Loucy (cell line): ENCODE measurements around the gene CD300A.

Experiments
- H2AFZ ChIP-seq: fragments of 200-600 bp; sonication (generic); 2 replicates; pipeline ENCODE4 v1.6.0; 2016; ENCODE audit warnings: antibody characterized with exemption, mild to moderate bottlenecking, low read length, moderate library complexity
- H3F3A ChIP-seq: fragments of 200-600 bp; 2 replicates; pipeline ENCODE4 v1.6.0; 2016; ENCODE audit warnings: antibody characterized with exemption, low read depth, mild to moderate bottlenecking
- H3K27me3 ChIP-seq: fragments of 200-600 bp; sonication (generic); 2 replicates; pipeline ENCODE4 v1.6.1; 2014; ENCODE audit warnings: low read length, mild to moderate bottlenecking; ENCODE audit not compliant: insufficient read depth, poor library complexity, severe bottlenecking
- H3K36me3 ChIP-seq: fragments of 200-600 bp; sonication (generic); 2 replicates; pipeline ENCODE4 v1.6.1; 2016; ENCODE audit warnings: low read length; ENCODE audit not compliant: insufficient read depth
- H3K4me1 ChIP-seq: fragments of 200-600 bp; sonication (generic); 2 replicates; pipeline ENCODE4 v1.5.1; 2014; ENCODE audit warnings: low read length, mild to moderate bottlenecking; ENCODE audit not compliant: insufficient read depth, poor library complexity, severe bottlenecking
- H3K4me2 ChIP-seq: fragments of 200-600 bp; sonication (generic); 2 replicates; pipeline ENCODE4 v1.6.0; 2014; ENCODE audit warnings: antibody characterized with exemption, low read length, low read depth, mild to moderate bottlenecking; ENCODE audit not compliant: poor library complexity, severe bottlenecking
- H3K4me3 ChIP-seq: fragments of 200-600 bp; sonication (generic); 2 replicates; pipeline ENCODE4 v1.5.1; 2014; ENCODE audit warnings: low read length, mild to moderate bottlenecking, mixed read lengths; ENCODE audit not compliant: poor library complexity, severe bottlenecking
- H3K79me2 ChIP-seq: fragments of 200-600 bp; sonication (generic); 2 replicates; pipeline ENCODE4 v1.6.1; 2014; ENCODE audit warnings: low read length; ENCODE audit not compliant: insufficient read depth
- H3K9ac ChIP-seq: fragments of 200-600 bp; sonication (generic); 2 replicates; pipeline ENCODE4 v1.6.0; 2014; ENCODE audit warnings: mild to moderate bottlenecking, low read depth, low read length, moderate library complexity; ENCODE audit not compliant: poor library complexity, severe bottlenecking
- H3K9me2 ChIP-seq: fragments of 200-600 bp; sonication (generic); replicated peaks from 2 replicates; pipeline ENCODE4 v1.6.1; 2016; ENCODE audit warnings: low read depth, low read length, mixed read lengths
- H3K9me3 ChIP-seq: fragments of 200-600 bp; sonication (generic); 2 replicates; pipeline ENCODE4 v1.6.1; 2014; ENCODE audit warnings: mild to moderate bottlenecking, antibody characterized with exemption, low read length, low read depth; ENCODE audit not compliant: insufficient read depth
- H4K20me1 ChIP-seq: fragments of 200-600 bp; sonication (generic); 2 replicates; pipeline ENCODE4 v1.6.0; 2014; ENCODE audit warnings: antibody characterized with exemption, low read length, mild to moderate bottlenecking; ENCODE audit not compliant: insufficient read depth, poor library complexity, severe bottlenecking
- CTCF ChIP-seq: fragments of 200-600 bp; sonication (generic); conservative IDR thresholded peaks from 2 replicates; pipeline ENCODE4 v1.5.1; 2014; ENCODE audit warnings: mild to moderate bottlenecking, antibody characterized with exemption, low read length
- EZH2phosphoT487 ChIP-seq: fragments of 200-600 bp; IDR thresholded peaks from 2 replicates; pipeline ENCODE4 v1.6.1; 2018; ENCODE audit warnings: antibody characterized with exemption, mild to moderate bottlenecking, moderate library complexity, borderline replicate concordance

Gene CD300A

GRCh38 chr17:74430385-74430705 lies 36.1 kb upstream of the CD300A start:
- no peaks in the 10 kb centered on the region for H3K9me3 ChIP-seq
- no peak overlapping the region for H3K4me2 ChIP-seq
- no peaks in the 10 kb centered on the region for H3K79me2 ChIP-seq
- no peak overlapping the region for H3K9ac ChIP-seq
- no peaks in the 10 kb centered on the region for H3K4me1 ChIP-seq
- no peaks in the 10 kb centered on the region for H3K9me2 ChIP-seq
- TF ChIP-seq EZH2phosphoT487 (no peak), CTCF (no peak)
- no peaks in the 10 kb centered on the region for H3K27me3 ChIP-seq
- no peak overlapping the region for H3K4me3 ChIP-seq
- H2AFZ ChIP-seq: no peak overlapping the region
- H4K20me1 ChIP-seq: no peaks in the 10 kb centered on the region
- no peaks in the 10 kb centered on the region for H3F3A ChIP-seq
- H3K36me3 ChIP-seq: no peaks in the 10 kb centered on the region

GRCh38 chr17:74430706-74431567 lies 35.5 kb upstream of the CD300A start:
- H2AFZ ChIP-seq: no peak overlapping the region
- no peaks in the 10 kb centered on the region for H3K4me1 ChIP-seq
- no peak overlapping the region for H3K9ac ChIP-seq
- H3K9me3 ChIP-seq: no peaks in the 10 kb centered on the region
- no peaks in the 10 kb centered on the region for H3F3A ChIP-seq
- no peak overlapping the region for H3K4me2 ChIP-seq
- no peaks in the 10 kb centered on the region for H4K20me1 ChIP-seq
- no peaks in the 10 kb centered on the region for H3K9me2 ChIP-seq
- no peaks in the 10 kb centered on the region for H3K79me2 ChIP-seq
- no peaks in the 10 kb centered on the region for H3K27me3 ChIP-seq
- H3K4me3 ChIP-seq: no peak overlapping the region
- TF ChIP-seq CTCF: no peak
- no peak for TF ChIP-seq EZH2phosphoT487
- no peaks in the 10 kb centered on the region for H3K36me3 ChIP-seq

- no peaks in the 10 kb centered on the region for H3K36me3 ChIP-seq
- no peak within 1 kb of the TSS for H3K4me3 ChIP-seq
- no peaks in the 10 kb centered on the region for H3K4me1 ChIP-seq
- no peaks in the 10 kb centered on the region for H3K27me3 ChIP-seq
- no peaks in the 10 kb centered on the region for H3F3A ChIP-seq
- no peaks in the 10 kb centered on the region for H3K79me2 ChIP-seq
- H2AFZ ChIP-seq: no peak within 1 kb of the TSS
- no peaks in the 10 kb centered on the region for H3K9me2 ChIP-seq
- no peaks in the 10 kb centered on the region for H3K9me3 ChIP-seq
- no peaks in the 10 kb centered on the region for H4K20me1 ChIP-seq
- no peak within 1 kb of the TSS for H3K4me2 ChIP-seq
- no peak within 1 kb of the TSS for H3K9ac ChIP-seq
- no peak for TF ChIP-seq EZH2phosphoT487
- TF ChIP-seq CTCF: no peak
Measured at GRCh38 chr17:74431568-74432423, 34.6 kb upstream of the CD300A start, which contains the start of gene GPRC5C. Gene GPRC5C, plus strand, starts transcription at chr17:74432088. Its CDS starts 7,689 bp downstream, at chr17:74439777.
